Mesothelial cell of epicardium (in vitro differentiated cells): ENCODE data around the gene ROR2. TPM values are rescaled to one million over a fixed set of nuclear protein-coding genes. Genes with fewer than 3 reads are reported as not detected.
A peak's percentile ranks its signal among the peaks of the same experiment; 100 is the strongest.

Source experiments
- DNase-seq, 2 experiments: peaks; one replicate each; pipeline ENCODE4 v3.0.0; 2021; ENCODE audit warnings: low spot score in 2 of 2; ENCODE audit not compliant: unreplicated experiment in 2 of 2
- H3K27ac Mint-ChIP-seq: 2 replicates; pipeline ENCODE4 v1.8.0; 2021; ENCODE audit warnings: mixed read lengths
- H3K27me3 Mint-ChIP-seq: 2 replicates; pipeline ENCODE4 v1.8.0; 2021; ENCODE audit warnings: low read depth, mixed read lengths
- H3K36me3 Mint-ChIP-seq: 2 replicates; pipeline ENCODE4 v1.8.0; 2021; ENCODE audit warnings: mixed read lengths
- H3K4me1 Mint-ChIP-seq: 2 replicates; pipeline ENCODE4 v1.8.0; 2021; ENCODE audit warnings: mixed read lengths
- H3K4me3 Mint-ChIP-seq: 2 replicates; pipeline ENCODE4 v1.8.0; 2021; ENCODE audit warnings: mild to moderate bottlenecking, moderate library complexity, mixed read lengths
- H3K9me3 Mint-ChIP-seq: 2 replicates; pipeline ENCODE4 v1.8.0; 2021; ENCODE audit warnings: mixed read lengths
- total RNA-seq: library from RNA; stranded (reverse); gene quantifications from 3 replicates; pipeline ENCODE4 v1.2.1, GENCODE V29; 2021
- TF ChIP-seq, protein P1 (sequence below): fragments of 200-600 bp; sonication (generic); IDR thresholded peaks from one replicate; pipeline ENCODE4 v1.5.0; 2021; ENCODE audit warnings: antibody characterized with exemption; ENCODE audit not compliant: unreplicated experiment

The ROR2 gene
- total RNA-seq, 1 donor from 2014 or later: 41.0 TPM

DNA sequence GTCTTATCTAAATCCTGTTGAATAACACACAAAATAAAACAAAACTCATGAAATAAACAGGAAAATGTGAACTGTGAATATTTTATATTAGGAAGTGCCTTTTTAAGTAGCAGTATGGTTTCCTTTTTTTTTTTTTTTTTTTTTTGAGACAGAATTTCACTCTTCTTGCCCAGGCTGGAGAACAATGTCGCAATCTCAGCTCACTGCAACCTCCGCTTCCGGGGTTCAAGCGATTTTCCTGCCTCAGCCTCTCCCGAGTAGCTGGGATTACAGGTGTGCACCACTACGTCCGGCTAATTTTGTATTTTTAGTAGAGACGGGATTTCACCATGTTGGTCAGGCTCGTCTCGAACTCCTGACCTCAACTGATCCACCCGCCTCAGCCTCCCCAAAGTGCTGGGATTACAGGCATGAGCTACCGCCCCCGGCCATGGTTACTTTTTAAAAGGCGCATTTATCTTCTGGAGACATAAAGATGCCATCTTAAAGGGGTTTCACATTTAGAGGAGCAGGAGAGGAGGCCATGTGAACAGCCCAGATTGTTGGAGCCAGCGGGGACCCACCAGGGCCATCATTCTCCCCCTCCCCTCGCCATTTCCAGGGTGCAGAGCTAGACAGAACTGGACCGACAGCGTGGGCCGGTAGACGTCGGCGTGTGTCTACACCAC lies 64.1 kb downstream of the ROR2 start:
- TF ChIP-seq, protein P1, sequence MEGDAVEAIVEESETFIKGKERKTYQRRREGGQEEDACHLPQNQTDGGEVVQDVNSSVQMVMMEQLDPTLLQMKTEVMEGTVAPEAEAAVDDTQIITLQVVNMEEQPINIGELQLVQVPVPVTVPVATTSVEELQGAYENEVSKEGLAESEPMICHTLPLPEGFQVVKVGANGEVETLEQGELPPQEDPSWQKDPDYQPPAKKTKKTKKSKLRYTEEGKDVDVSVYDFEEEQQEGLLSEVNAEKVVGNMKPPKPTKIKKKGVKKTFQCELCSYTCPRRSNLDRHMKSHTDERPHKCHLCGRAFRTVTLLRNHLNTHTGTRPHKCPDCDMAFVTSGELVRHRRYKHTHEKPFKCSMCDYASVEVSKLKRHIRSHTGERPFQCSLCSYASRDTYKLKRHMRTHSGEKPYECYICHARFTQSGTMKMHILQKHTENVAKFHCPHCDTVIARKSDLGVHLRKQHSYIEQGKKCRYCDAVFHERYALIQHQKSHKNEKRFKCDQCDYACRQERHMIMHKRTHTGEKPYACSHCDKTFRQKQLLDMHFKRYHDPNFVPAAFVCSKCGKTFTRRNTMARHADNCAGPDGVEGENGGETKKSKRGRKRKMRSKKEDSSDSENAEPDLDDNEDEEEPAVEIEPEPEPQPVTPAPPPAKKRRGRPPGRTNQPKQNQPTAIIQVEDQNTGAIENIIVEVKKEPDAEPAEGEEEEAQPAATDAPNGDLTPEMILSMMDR: no peak
- Mint-ChIP-seq H3K27ac (peak overlapping the region; percentile 81), H3K9me3 (no peaks in the 10 kb centered on the region), H3K36me3 (peaks cover 11% of the 10 kb centered on the region), H3K4me1 (peaks cover 58% of the 10 kb centered on the region), H3K27me3 (no peaks in the 10 kb centered on the region), H3K4me3 (peak overlapping the region; percentile 58)
- DNase-seq: no peak

DNA sequence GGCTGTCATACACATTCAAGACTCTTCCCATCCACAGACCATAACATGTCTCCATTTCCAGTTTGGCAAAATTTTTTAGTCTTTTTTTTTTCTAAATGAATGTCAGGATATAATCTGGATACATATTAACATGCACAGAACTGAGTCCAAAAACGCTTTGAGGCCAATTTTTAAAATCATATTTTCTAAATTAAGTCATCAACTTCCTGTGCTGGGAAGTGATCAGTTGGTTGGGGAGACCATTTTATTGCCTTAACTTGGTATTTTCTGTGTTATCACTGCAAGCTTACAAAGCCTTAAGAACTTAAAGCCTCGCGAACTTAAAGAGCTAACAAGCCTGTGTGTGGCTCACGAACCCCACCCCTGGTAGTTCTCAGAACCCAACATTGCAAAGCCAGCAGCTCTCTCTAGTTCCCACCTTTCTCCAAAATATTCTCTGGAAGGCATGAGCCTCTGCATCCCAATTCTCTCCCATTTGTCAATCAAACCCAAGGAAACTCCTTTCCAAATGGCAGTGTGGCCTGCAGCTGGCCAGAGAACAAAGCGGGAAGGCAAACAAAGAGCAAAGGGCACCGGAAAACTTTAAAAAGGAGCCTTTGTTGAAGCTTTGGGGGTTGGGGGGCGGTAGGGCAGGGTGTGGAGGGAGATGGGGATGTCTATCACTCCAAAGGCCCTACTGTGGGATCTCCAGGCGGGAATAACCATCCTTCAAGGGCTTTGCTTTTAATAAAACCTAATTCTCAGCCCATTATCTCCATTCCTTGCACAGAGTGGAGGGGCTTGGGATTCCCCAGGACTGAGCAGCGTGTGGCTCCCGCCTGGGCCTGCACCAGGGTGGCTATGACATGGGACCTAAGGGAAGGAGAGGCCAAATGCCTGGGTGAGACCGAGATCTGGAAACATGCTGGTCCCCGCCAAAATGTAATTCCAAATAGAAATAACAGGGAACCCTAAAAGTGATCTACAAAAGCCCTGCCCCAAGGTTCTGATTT lies 65.0 kb downstream of the ROR2 start:
- Mint-ChIP-seq H3K4me1 (peaks cover 51% of the 10 kb centered on the region), H3K27me3 (peaks cover 2% of the 10 kb centered on the region), H3K9me3 (no peaks in the 10 kb centered on the region), H3K27ac (peak overlapping the region; percentile 62), H3K36me3 (peaks cover 13% of the 10 kb centered on the region), H3K4me3 (no peak overlapping the region)
- TF ChIP-seq, protein P1: no peak
- DNase-seq: no peak

DNA sequence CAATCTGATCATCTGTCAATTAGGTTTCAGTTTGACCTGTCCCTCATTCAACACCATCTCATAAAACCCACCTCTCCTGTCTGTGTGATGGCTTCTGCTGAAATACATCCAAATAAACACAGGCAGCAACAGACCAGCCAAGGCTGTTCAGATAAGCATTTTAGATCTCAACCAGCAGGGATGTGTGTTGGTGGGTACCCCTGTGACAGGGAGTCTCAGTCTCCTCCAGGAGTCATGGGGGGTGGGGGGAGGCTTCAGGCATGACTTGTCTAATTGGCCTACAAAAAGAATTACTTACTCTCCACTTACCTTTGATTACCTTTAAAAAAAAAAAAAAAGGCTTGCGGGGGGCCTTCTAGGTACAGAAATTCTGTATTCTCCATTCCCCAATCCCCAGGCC lies 65.9 kb downstream of the ROR2 start:
- no peak for DNase-seq
- Mint-ChIP-seq H3K4me3 (no peak overlapping the region), H3K4me1 (peaks cover 46% of the 10 kb centered on the region), H3K27ac (no peak overlapping the region), H3K9me3 (no peaks in the 10 kb centered on the region), H3K36me3 (peaks cover 13% of the 10 kb centered on the region), H3K27me3 (peaks cover 6% of the 10 kb centered on the region)
- TF ChIP-seq, protein P1: no peak

DNA sequence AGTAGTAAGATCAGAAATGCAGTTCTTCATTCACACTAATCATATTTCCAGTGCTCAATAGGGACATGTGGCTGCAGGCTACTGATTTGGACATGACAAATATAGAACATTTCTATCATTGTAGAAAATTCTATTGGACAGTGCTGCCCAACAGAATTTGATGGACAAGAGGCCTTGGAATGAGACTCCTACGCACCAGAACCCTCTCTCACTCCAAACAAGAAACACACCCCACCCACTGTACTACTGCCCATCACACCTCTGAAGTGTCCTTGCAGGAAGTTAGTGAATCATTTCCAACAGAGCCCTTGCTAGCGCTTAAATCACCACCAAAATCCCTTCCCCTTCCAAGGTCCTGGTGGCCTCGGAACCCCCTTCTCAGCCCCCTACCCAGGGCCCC lies 66.5 kb downstream of the ROR2 start:
- DNase-seq: no peak
- Mint-ChIP-seq H3K27me3 (peaks cover 6% of the 10 kb centered on the region), H3K4me1 (peaks cover 42% of the 10 kb centered on the region), H3K27ac (peak overlapping the region; percentile 22), H3K36me3 (peaks cover 14% of the 10 kb centered on the region), H3K9me3 (no peaks in the 10 kb centered on the region), H3K4me3 (no peak overlapping the region)
- TF ChIP-seq, protein P1: no peak

DNA sequence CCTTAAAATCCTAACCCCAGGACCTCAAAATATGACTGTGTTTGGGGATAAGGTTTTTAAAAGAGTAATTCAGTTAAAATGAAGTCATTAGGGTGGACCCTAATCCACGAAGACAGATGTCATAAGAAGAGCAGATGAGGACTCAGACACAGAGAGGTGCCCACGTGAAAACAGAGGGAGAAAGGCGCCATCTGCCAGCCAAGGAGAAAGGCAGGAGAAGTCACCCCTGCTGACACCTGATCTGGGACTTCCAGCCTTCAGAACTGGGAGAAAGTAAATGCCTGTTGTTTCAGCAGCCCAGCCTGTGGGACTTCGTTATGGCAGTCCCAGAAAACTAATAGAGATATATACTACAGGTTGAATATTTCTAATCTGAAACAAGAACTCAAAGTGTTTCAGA lies 67.4 kb downstream of the ROR2 start:
- peaks cover 16% of the 10 kb centered on the region for H3K36me3 Mint-ChIP-seq
- TF ChIP-seq, protein P1: no peak
- peaks cover 43% of the 10 kb centered on the region for H3K4me1 Mint-ChIP-seq
- H3K27me3 Mint-ChIP-seq: peaks cover 6% of the 10 kb centered on the region
- no peaks in the 10 kb centered on the region for H3K9me3 Mint-ChIP-seq
- no peak for DNase-seq
- H3K27ac Mint-ChIP-seq: no peak overlapping the region
- H3K4me3 Mint-ChIP-seq: no peak overlapping the region
